GM12873 (cell line): ENCODE results near the gene GPR68.

Source experiments
- CTCF ChIP-seq: IDR thresholded peaks from 2 replicates; pipeline ENCODE4 v1.5.1; 2012; ENCODE audit warnings: low read depth, mild to moderate bottlenecking, moderate library complexity, low read length, control low read depth; ENCODE audit not compliant: insufficient read depth; ENCODE audit errors: missing control alignments

The GPR68 gene

GRCh38 chr14:91215381-91215780 is 29.1 kb downstream of the GPR68 start:
- TF ChIP-seq CTCF = no peak

GRCh38 chr14:91214306-91214705 is 30.2 kb downstream of the GPR68 start:
- no peak for TF ChIP-seq CTCF

- TF ChIP-seq CTCF = no peak
Measured at GRCh38 chr14:91211017-91211416, 33.5 kb downstream of the GPR68 start.

GRCh38 chr14:91207008-91207407 is 37.5 kb downstream of the GPR68 start:
- TF ChIP-seq CTCF = no peak

GRCh38 chr14:91205459-91205858 is 39.0 kb downstream of the GPR68 start:
- TF ChIP-seq CTCF = no peak

- no peak for TF ChIP-seq CTCF
Measured at GRCh38 chr14:91204657-91205056, 39.8 kb downstream of the GPR68 start.

- no peak for TF ChIP-seq CTCF
Measured at GRCh38 chr14:91202234-91202974, 42.1 kb downstream of the GPR68 start.

GRCh38 chr14:91197631-91198030 is 46.9 kb downstream of the GPR68 start:
- TF ChIP-seq CTCF = no peak
